ENCODE measurements around the gene CFAP74. TPM values are rescaled to one million over a fixed set of nuclear protein-coding genes. Genes with fewer than 3 reads are reported as not detected.

The CFAP74 gene
- total and polyA plus RNA-seq, 2 donors (not counting 3 experiments of a cell fraction or from before 2014, with no cell fraction given): not detected

DNA sequence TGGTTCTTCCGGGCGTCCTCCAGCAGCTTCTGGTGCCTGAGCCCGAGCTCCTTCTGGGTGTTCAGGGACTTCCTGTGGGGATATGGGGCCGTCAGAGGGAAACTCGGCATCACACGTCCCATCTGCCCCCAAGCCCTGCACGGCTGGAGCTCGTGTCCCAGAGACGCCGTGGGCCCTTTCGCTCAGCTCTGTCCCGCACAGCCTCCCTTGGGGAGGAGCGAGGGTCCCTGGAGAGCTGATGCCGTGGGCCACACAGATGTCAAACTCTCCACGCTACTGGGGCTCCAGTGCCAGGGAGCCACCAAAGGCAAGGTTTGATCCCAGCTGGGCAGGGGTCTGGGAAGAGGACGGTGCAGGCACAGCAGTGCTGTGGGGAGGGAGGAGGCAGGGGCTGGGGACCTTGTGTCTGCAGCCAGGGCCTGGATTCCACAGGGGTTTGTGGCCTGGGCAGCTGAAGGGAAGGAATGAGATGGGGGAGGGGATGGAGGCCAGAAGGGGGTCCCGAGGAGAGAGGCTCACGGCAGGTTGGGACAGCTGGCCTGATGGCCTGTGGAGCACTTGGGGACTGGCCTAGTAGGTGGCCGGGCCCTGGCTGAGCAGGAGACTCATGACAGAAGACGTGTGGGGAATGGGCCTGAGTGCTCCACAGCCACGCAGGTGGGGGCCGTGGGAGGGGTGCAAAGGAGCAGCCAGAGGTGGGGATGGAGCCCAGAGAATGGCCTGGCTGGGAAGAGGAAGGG, 30.4 kb downstream of the CFAP74 start:
- Histone ChIP-seq H3K27ac (ENCODE audit: insufficient read depth, low read depth, low read length) (no peak overlapping the region), H3K4me1 (ENCODE audit: control insufficient read depth, extremely low read depth, insufficient read depth, low read length) (no peaks in the 10 kb centered on the region), H3K79me2 (ENCODE audit: control insufficient read depth, insufficient read depth, low read length) (no peaks in the 10 kb centered on the region), H3K9me1 (replicated peaks; ENCODE audit: control insufficient read depth, extremely low read depth, insufficient read depth, low read length) (no peaks in the 10 kb centered on the region), H3K27me3 (ENCODE audit: control insufficient read depth in 2 of 2, insufficient read depth in 2 of 2, low read length in 2 of 2) (no peaks in the 10 kb centered on the region), H3K9me3 (replicated peaks; ENCODE audit: control insufficient read depth, insufficient read depth, low read length) (no peaks in the 10 kb centered on the region), H4K20me1 (replicated peaks; ENCODE audit: control insufficient read depth, extremely low read depth, insufficient read depth, low read length) (no peaks in the 10 kb centered on the region), H2AFZ (ENCODE audit: low read depth, low read length) (no peak overlapping the region), H3K4me3 (replicated peaks in 1 of 3; ENCODE audit: insufficient read depth in 1 of 3, low read depth in 1 of 3, low read length in 3 of 3) (no peak overlapping the region), H3K4me2 (ENCODE audit: insufficient read depth, low read length) (no peak overlapping the region), H3K36me3 (ENCODE audit: control insufficient read depth in 2 of 2, extremely low read depth in 1 of 2, insufficient read depth in 2 of 2, low read length in 2 of 2) (no peaks in the 10 kb centered on the region), H3K9ac (replicated peaks; ENCODE audit: extremely low read depth, insufficient read depth, low read length) (no peak overlapping the region)
- TF ChIP-seq, protein P1, sequence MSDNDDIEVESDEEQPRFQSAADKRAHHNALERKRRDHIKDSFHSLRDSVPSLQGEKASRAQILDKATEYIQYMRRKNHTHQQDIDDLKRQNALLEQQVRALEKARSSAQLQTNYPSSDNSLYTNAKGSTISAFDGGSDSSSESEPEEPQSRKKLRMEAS (IDR thresholded peaks at IDR 0.05; ENCODE audit: insufficient read depth, insufficient read length): no peak
- no peak for TF ChIP-seq JUN (IDR thresholded peaks at IDR 0.05; ENCODE audit: borderline replicate concordance, insufficient read depth, insufficient read length, low read depth)
- TF ChIP-seq EZH2 (IDR thresholded peaks at IDR 0.05; ENCODE audit: borderline replicate concordance, low read depth, low read length, severe bottlenecking): no peak
- ChIA-PET CTCF (interaction anchor here (1.0 kb wide), 1 partner anchor 72 kb away, joined by 3 read pairs; no protein-coding TSS in a partner anchor), POLR2A (no interaction called here)
- dilution Hi-C loops (cut with MboI; ENCODE audit: extremely low pct_ligation_motif_present, low sequenced_read_pairs) (no loop called here), intact Hi-C loops (cut with micrococcal nuclease) (no loop called here)
- FAIRE-seq: no peak
- DNase-seq (ENCODE audit: low read depth, low spot score): no peak
- BruUV-seq (replicated peaks): no TSS peak

DNA sequence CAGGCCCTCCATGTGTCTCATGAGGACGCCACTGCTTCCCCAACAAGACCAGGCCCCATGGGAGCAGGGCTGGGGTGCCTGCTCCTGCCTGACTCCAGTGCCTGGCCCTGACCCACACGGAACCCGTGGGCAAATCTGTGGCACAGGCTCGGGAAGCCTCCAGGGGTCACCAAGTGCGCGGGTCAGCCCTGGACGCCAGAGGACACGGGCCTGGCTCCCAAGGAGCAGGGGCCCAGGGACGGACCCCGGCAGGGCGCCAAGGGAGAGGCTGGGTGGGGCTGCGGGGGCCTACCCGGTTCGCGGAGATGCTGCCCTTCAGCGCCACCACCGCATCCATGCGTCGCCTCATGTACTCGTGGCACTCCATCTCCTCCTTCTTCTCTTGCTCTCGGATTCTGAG, 31.9 kb downstream of the CFAP74 start:
- H3K4me3 ChIP-seq (replicated peaks in 1 of 3; ENCODE audit: insufficient read depth in 1 of 3, low read depth in 1 of 3, low read length in 3 of 3): no peak overlapping the region
- H3K9ac ChIP-seq (replicated peaks; ENCODE audit: extremely low read depth, insufficient read depth, low read length): no peak overlapping the region
- DNase-seq (ENCODE audit: low read depth, low spot score) (no peak), FAIRE-seq (no peak)
- intact Hi-C loops (cut with micrococcal nuclease) (no loop called here), dilution Hi-C loops (cut with MboI; ENCODE audit: extremely low pct_ligation_motif_present, low sequenced_read_pairs) (no loop called here)
- H3K27me3 ChIP-seq (ENCODE audit: control insufficient read depth in 2 of 2, insufficient read depth in 2 of 2, low read length in 2 of 2): no peaks in the 10 kb centered on the region
- H3K4me1 ChIP-seq (ENCODE audit: control insufficient read depth, extremely low read depth, insufficient read depth, low read length): no peaks in the 10 kb centered on the region
- CTCF ChIA-PET: no interaction called here
- no peak overlapping the region for H3K4me2 ChIP-seq (ENCODE audit: insufficient read depth, low read length)
- H2AFZ ChIP-seq (ENCODE audit: low read depth, low read length): no peak overlapping the region
- H3K79me2 ChIP-seq (ENCODE audit: control insufficient read depth, insufficient read depth, low read length): no peaks in the 10 kb centered on the region
- no peaks in the 10 kb centered on the region for H3K9me1 ChIP-seq (replicated peaks; ENCODE audit: control insufficient read depth, extremely low read depth, insufficient read depth, low read length)
- POLR2A ChIA-PET: no interaction called here
- no peaks in the 10 kb centered on the region for H4K20me1 ChIP-seq (replicated peaks; ENCODE audit: control insufficient read depth, extremely low read depth, insufficient read depth, low read length)
- no TSS peak for BruUV-seq (replicated peaks)
- H3K36me3 ChIP-seq (ENCODE audit: control insufficient read depth in 2 of 2, extremely low read depth in 1 of 2, insufficient read depth in 2 of 2, low read length in 2 of 2): no peaks in the 10 kb centered on the region
- H3K9me3 ChIP-seq (replicated peaks; ENCODE audit: control insufficient read depth, insufficient read depth, low read length): no peaks in the 10 kb centered on the region
- H3K27ac ChIP-seq (ENCODE audit: insufficient read depth, low read depth, low read length): no peak overlapping the region
- TF ChIP-seq JUN (IDR thresholded peaks at IDR 0.05; ENCODE audit: borderline replicate concordance, insufficient read depth, insufficient read length, low read depth): no peak
- no peak for TF ChIP-seq FOS (IDR thresholded peaks at IDR 0.05; ENCODE audit: borderline replicate concordance, insufficient read depth, low read length)
- TF ChIP-seq, protein P1 (IDR thresholded peaks at IDR 0.05; ENCODE audit: insufficient read depth, insufficient read length): no peak
- no peak for TF ChIP-seq POLR2AphosphoS5 (IDR thresholded peaks at IDR 0.05; ENCODE audit: insufficient read depth, low read depth, low read length)
- no peak for TF ChIP-seq GATA2 (IDR thresholded peaks at IDR 0.05; ENCODE audit: insufficient read depth, insufficient read length, low read depth, low read length)
- TF ChIP-seq, protein P2, sequence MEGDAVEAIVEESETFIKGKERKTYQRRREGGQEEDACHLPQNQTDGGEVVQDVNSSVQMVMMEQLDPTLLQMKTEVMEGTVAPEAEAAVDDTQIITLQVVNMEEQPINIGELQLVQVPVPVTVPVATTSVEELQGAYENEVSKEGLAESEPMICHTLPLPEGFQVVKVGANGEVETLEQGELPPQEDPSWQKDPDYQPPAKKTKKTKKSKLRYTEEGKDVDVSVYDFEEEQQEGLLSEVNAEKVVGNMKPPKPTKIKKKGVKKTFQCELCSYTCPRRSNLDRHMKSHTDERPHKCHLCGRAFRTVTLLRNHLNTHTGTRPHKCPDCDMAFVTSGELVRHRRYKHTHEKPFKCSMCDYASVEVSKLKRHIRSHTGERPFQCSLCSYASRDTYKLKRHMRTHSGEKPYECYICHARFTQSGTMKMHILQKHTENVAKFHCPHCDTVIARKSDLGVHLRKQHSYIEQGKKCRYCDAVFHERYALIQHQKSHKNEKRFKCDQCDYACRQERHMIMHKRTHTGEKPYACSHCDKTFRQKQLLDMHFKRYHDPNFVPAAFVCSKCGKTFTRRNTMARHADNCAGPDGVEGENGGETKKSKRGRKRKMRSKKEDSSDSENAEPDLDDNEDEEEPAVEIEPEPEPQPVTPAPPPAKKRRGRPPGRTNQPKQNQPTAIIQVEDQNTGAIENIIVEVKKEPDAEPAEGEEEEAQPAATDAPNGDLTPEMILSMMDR (IDR thresholded peaks at IDR 0.05; ENCODE audit: extremely low read depth in 1 of 2, insufficient read depth in 1 of 2, low read depth in 1 of 2, low read length in 2 of 2): no peak
- TF ChIP-seq MYC (IDR thresholded peaks at IDR 0.05; ENCODE audit: low read depth, low read length): no peak
- no peak for TF ChIP-seq EZH2 (IDR thresholded peaks at IDR 0.05; ENCODE audit: borderline replicate concordance, low read depth, low read length, severe bottlenecking)
- TF ChIP-seq POLR2A (IDR thresholded peaks at IDR 0.05; ENCODE audit: low read depth, low read length): no peak

All from endothelial cell of umbilical vein (primary cell).